ENCODE measurements around the gene XPO5.

- TF ChIP-seq, protein P1, sequence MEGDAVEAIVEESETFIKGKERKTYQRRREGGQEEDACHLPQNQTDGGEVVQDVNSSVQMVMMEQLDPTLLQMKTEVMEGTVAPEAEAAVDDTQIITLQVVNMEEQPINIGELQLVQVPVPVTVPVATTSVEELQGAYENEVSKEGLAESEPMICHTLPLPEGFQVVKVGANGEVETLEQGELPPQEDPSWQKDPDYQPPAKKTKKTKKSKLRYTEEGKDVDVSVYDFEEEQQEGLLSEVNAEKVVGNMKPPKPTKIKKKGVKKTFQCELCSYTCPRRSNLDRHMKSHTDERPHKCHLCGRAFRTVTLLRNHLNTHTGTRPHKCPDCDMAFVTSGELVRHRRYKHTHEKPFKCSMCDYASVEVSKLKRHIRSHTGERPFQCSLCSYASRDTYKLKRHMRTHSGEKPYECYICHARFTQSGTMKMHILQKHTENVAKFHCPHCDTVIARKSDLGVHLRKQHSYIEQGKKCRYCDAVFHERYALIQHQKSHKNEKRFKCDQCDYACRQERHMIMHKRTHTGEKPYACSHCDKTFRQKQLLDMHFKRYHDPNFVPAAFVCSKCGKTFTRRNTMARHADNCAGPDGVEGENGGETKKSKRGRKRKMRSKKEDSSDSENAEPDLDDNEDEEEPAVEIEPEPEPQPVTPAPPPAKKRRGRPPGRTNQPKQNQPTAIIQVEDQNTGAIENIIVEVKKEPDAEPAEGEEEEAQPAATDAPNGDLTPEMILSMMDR (conservative IDR thresholded peaks at IDR 0.05; ENCODE audit: low read depth, low read length) = no peak
- TF ChIP-seq POLR2A (IDR thresholded peaks at IDR 0.05; ENCODE audit: low read depth, low read length) = no peak
- TF ChIP-seq RAD21 (IDR thresholded peaks at IDR 0.05; ENCODE audit: low read length) = no peak
- no peak for TF ChIP-seq SMC3 (IDR thresholded peaks at IDR 0.05; ENCODE audit: low read depth, low read length)
- TF ChIP-seq, protein P2, sequence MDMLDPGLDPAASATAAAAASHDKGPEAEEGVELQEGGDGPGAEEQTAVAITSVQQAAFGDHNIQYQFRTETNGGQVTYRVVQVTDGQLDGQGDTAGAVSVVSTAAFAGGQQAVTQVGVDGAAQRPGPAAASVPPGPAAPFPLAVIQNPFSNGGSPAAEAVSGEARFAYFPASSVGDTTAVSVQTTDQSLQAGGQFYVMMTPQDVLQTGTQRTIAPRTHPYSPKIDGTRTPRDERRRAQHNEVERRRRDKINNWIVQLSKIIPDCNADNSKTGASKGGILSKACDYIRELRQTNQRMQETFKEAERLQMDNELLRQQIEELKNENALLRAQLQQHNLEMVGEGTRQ (IDR thresholded peaks at IDR 0.05; ENCODE audit: low read depth, low read length) = no peak
- TF ChIP-seq FOS (IDR thresholded peaks at IDR 0.05; ENCODE audit: low read depth, low read length) = no peak
- no peak for TF ChIP-seq CHD1 (IDR thresholded peaks at IDR 0.05; ENCODE audit: low read depth, low read length)
- TF ChIP-seq MXI1 (IDR thresholded peaks at IDR 0.05; ENCODE audit: borderline replicate concordance, low read depth, low read length) = no peak
- TF ChIP-seq MAZ (IDR thresholded peaks at IDR 0.05; ENCODE audit: borderline replicate concordance, low read depth, low read length) = no peak
- no peak for TF ChIP-seq RFX5 (IDR thresholded peaks at IDR 0.05; ENCODE audit: low read depth, low read length)
- TF ChIP-seq, protein P3, sequence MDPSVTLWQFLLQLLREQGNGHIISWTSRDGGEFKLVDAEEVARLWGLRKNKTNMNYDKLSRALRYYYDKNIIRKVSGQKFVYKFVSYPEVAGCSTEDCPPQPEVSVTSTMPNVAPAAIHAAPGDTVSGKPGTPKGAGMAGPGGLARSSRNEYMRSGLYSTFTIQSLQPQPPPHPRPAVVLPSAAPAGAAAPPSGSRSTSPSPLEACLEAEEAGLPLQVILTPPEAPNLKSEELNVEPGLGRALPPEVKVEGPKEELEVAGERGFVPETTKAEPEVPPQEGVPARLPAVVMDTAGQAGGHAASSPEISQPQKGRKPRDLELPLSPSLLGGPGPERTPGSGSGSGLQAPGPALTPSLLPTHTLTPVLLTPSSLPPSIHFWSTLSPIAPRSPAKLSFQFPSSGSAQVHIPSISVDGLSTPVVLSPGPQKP (IDR thresholded peaks at IDR 0.05; ENCODE audit: borderline replicate concordance, low read depth, low read length) = no peak
- TF ChIP-seq BHLHE40 (IDR thresholded peaks at IDR 0.05; ENCODE audit: low read depth, low read length) = no peak
Observed at GRCh38 chr6:43502666-43503065, 73.2 kb downstream of the XPO5 start.
